ENCODE measurements around the gene SYNGR3.

Gene SYNGR3, protein sequence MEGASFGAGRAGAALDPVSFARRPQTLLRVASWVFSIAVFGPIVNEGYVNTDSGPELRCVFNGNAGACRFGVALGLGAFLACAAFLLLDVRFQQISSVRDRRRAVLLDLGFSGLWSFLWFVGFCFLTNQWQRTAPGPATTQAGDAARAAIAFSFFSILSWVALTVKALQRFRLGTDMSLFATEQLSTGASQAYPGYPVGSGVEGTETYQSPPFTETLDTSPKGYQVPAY

DNA sequence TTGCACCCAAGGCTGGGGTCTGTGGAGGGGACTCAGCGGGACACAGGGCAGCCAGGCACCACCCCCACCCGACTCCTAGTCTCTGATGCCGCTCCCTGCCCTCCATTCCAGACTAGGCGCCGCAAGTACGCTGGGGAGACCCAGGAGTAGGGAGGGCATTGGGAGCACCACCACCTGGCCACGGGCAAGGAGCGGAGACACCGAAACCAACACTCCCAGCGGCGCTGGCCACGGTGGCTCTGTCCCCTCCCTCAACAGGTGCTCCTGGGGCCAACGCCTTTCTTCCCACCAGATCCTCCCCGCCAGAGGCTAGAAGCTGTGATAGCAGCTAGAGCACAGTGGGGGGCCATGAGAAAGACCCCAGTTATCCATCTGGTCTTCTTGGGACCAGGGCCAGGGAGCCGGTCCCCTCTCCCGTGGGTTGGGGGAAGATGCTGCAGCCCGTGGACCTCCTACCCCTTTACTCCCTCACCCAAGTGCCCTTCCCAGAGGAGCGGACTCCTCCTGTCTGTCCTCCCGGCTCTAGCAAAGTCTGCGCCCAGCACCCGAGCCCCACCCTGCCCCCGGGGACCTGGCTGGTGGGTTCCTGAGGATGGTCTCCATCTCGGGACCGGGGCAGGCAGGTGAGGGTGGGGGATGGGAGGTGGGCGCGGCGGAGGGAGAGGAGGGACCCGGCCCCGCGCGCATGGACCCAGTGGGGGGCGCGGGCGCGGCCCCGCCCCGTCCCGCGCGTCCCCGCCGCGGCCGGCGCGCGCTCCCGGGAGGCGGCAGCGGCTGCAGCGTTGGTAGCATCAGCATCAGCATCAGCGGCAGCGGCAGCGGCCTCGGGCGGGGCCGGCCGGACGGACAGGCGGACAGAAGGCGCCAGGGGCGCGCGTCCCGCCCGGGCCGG, at the start of gene SYNGR3:
Gene SYNGR3, plus strand, starts transcription at position 762 of the 892 bp plus-strand sequence. CDS start 133 bp downstream, outside the sequence.
- DNase-seq (ENCODE audit: insufficient read length, low spot score) (no peak), FAIRE-seq (no peak)
- 0 out of 2 replicates have a peak, but pooled peaks have one; percentile 21 for TF ChIP-seq POLR2A (IDR thresholded peaks at IDR 0.05; ENCODE audit: low read depth, low read length)

DNA sequence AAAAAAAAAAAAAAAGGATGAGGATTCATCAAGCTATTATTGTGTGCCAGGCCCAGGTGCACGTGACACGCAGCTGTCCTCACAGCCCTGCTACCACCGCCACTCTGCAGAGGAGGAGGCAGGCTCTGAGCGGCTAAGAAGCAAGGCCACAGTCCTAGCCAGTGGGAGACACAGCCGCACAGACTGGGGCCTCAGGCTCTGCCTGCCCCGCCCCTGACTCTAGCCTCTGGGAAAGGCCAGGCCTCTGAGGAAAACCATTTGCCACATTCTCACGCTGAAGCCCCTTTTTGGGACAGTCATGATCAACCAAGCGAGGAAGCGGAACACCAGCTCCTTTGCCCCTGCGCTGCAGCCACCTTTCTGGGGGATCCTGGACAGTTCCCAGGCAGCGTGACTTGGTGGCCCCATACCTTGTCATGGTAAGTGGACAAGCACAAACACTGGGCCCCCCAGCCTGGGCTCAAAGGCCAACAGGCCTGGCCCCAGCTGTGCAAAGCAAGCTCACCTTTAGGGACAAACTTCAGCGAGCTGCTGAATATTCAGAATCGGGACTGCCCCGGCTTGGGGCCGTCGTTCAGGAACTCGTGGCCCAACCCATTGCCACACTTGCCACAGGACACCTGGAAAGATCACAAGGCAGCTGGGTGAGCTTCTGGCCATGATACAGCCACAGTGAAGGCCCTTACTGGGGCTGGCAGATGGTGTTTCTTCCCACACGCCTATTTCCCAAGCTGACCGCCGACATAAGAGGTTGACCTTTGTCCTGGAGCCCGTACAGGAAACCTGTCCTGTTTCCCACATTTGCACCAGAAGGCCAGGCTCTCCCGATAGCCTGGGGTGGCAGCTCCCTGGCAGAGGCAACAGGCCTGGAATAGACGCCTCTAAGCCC, 49.3 kb upstream of the SYNGR3 start:
- FAIRE-seq = no peak
- no peak for TF ChIP-seq POLR2A (IDR thresholded peaks at IDR 0.05; ENCODE audit: low read depth, low read length)
- DNase-seq (ENCODE audit: insufficient read length, low spot score) = no peak

DNA sequence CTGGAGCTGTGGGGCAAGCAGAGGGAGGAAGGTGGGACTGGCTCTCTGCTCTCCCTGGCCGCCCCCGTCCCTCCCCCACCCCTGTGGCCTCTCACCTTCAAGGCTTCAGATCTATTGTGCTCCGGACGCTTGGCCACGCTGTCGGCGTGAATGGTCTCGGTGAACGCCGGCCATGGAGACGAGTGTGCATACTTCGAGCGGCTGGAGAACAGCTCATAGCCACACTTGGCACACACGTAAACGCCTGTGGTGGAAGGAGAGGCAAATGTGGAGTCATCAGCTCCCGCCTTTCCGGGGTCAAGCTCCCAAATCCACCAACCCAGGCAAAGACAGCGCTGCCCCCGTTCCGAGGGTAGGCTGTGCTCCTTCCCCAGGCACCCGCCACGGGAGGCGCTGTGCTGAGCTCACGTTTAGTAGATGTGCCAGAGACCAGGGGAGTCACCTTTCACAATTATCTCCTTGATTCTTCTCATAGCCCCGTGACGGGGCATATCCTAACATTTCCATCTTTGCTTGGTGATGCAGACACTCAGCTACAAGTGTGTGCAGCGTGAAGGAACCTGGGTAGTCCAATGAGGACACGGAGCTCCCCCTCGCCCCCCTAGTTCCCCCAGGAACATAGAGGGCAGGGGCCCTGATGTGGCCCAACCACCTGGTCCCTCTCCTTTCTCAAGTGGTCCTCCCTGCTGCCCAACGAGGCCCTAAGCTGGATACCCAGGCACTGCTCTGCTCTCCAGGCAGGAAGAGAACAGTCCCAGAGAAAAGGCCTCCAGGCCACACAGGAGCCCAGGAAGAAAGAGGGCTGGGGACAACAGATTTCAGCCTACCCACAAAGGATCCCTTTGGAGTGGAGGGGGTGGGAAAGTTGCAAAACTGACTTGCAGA, 48.4 kb upstream of the SYNGR3 start:
- FAIRE-seq (no peak), DNase-seq (ENCODE audit: insufficient read length, low spot score) (no peak)
- no peak for TF ChIP-seq POLR2A (IDR thresholded peaks at IDR 0.05; ENCODE audit: low read depth, low read length)

DNA sequence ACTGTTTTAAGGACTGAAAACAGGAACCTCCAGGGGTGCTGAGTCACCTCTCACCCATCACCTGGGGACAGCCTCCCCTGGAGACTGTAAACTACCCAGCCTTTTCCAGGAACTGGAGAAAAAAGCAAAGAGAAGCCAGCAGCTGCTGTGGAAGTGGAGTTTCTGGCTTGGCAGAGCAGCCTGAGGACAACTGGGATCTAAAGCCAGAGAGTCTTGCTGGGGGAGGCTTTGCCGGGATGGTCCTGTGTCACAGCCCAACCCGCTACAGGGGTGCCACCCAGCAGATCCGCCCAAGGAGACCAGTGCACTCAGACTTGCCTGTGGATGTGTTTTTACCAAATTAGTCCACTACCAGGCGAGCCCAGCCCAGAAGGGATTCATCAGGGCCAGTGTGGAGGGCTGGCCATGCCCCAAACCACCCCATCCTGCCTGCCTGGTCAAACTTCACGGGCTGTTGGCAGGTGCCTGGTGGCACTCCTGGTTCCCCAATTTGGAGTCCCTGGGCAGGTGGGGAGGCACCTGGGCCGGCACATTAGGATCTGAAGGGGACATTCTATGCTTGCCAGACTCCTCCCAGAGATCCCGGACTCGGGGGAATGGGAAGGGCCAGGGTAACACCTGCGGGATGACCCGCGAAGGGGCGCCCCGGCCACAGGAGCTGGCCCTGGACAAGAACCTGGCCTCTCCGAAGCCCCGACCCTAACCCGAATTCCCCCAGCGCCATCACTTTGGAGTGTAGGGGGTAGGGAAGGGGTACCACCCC, 47.5 kb upstream of the SYNGR3 start:
- TF ChIP-seq POLR2A (IDR thresholded peaks at IDR 0.05; ENCODE audit: low read depth, low read length) = no peak
- no peak for DNase-seq (ENCODE audit: insufficient read length, low spot score)
- FAIRE-seq = no peak

DNA sequence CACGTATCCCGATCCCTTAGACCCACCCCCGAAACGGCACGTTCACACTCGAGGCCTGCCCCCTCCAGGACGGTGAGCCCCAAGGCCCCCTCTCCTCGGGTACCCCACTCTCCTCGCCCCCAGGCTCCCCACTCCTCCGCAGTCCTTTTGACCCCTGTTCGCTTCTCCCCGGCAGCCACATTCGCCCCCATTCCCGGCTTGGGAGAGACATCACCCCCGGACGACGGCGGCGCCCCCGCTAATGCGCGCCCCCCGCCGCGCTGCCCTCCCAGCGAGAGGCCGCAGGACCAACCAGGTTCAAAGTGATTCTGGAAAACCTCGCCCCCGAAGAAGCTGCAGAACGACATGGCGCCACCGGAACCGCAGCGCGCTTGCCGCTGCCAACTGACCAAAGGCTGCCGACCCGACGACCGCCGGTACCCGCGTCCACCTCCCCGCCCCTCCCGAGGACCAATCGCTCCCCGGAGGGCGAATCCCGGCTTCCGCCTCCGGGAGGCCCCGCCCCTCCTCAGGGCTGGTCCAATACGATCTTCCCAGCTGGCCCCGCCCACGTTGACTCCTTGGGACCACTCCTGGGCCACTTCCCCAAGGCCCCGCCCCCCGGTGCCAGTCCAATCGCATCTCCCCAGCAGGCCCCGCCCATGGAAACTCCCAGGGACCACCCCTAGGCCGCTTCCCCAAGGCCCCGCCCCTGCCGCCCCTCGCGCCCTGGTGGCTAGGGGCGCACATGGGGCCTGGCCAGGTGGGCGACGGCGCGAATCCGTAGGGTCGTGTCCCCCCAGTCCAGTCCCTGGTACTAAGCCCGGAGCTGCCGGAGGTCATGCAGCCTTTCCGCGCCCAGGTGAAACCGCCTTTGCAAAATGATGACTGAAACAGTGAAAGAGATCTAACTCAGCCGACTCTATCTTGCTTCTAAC, 46.7 kb upstream of the SYNGR3 start, which contains the start of gene MSRB1:
Gene MSRB1, minus strand, starts transcription at position 390 of the 917 bp plus-strand sequence. Its CDS starts 43 bp downstream, at position 347.
- DNase-seq (ENCODE audit: insufficient read length, low spot score) (peak; percentile 98), FAIRE-seq (peak; percentile 67)
- peak; percentile 91 for TF ChIP-seq POLR2A (IDR thresholded peaks at IDR 0.05; ENCODE audit: low read depth, low read length)

DNA sequence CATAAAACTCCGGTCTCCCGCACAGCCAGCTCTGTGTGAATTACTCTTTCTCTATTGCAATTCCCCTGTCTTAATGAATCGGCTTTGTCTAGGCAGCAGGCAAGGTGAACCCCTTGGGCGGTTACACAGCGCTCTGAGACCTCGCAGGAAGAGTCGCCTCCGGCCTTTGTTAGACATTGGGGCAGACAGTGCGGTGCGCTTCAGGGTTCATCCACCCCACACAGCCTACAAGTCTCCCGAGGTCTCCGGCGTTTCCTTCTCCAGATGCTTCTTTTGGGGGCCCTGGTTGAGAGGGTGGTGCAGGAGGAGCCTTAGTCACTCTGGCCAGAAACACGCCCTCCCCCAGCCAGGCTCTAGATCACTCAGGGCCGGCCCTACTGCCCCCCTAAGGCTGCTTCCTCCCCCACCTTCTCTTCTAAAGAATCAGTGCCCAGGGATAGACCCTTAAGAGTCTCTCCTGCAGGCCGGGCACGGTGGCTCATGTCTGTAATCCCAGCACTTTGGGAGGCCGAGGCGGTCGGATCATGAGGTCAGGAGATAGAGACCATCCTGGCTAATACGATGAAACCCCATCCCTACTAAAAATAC, 45.1 kb upstream of the SYNGR3 start:
- DNase-seq (ENCODE audit: insufficient read length, low spot score) (no peak), FAIRE-seq (no peak)
- no peak for TF ChIP-seq POLR2A (IDR thresholded peaks at IDR 0.05; ENCODE audit: low read depth, low read length)

DNA sequence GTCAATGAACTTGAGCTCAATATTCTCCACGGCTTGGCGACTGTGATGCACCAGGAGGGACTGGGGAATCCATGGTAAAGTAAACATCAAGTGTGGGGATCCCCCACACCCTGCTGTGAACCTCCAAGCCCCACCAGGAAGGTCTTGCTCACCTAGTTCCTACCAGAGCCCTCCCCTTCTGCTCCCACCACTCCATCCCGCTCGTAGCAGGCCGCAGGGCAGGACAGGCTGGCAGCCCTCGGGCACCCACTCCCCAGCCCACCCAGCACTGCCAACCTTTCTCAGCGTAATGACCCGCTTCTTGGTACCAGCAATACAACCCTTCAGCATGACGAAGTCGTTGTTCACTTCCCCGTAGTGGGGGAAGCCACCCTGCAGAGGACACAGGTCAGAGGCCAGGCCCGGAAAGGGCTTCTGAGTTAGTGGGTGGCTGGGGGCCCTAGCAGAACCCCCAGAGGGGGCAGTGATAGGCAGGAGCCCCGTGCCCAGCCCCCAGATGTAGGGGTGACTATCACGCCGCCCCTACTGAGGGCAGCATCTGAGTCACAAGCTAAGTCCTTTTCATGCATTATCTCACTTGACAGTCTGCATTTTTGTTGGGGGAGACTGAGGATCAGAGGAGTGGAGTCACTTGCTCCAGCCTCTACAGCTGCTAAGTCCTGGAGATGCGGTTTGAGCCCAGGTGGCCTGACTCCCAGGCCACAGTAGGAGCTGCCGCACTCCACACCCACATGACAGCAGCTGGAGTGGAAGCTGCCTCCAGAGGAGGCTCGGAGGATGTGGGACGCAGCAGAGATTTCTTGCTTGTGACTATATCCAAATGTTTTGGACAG, 44.0 kb upstream of the SYNGR3 start:
- no peak for TF ChIP-seq POLR2A (IDR thresholded peaks at IDR 0.05; ENCODE audit: low read depth, low read length)
- FAIRE-seq (no peak), DNase-seq (ENCODE audit: insufficient read length, low spot score) (no peak)

DNA sequence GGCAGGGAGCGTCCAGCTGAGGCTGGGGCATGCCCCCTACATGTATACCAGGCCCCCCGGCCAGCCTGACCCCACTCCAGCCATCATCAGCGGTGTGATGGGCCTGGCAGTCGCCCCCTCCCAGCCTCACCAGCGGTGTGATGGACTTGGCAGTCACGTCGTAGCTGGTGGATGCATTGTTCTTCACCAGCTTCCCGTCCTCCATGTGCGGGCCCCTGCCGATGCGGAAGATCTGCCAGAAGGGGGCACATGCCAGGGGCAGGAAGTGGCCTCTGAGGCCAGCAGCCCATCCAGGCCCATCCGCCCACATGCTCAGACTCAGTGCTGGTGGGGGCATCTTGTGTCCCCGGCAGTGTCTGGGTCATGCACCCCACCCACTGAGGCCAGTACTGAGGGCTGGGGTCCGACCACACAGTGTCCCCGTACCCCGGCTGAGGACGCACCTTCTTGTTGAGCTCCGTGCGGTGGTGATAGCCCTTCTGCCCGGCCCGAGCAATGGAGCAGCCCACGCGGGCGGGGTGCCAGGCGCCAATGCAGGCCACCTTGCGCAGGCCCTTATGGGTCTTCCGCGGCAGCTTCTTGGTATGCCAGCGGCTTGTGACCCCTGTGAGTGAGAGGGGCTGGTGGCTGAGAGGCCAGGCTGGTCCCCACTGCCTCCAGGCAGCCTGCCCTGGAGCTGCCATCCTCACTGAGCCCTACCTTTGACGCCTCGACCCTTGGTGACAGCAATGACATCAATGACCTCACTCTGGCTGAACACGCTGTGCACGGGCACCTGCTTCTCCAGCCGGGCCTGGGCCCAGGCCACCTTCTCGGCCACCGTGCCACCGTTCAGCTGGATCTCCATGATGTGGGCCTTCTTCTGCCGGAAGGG, 43.0 kb upstream of the SYNGR3 start:
- DNase-seq (ENCODE audit: insufficient read length, low spot score) (no peak), FAIRE-seq (no peak)
- no peak for TF ChIP-seq POLR2A (IDR thresholded peaks at IDR 0.05; ENCODE audit: low read depth, low read length)

DNA sequence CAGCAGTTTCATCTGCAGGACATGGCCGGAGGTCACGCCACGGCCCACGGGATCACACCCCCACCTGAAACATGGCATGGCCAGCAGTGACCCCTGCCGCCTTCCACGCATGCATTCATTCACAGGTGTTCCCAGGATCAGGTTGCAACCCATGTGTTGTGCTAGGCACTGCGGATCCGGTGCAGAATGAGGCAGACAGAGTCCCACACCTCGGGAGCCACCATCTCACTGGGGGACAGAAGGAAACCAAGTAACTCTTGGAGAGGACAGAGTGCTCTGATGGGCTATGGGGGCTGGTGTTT, 42.5 kb upstream of the SYNGR3 start:
- DNase-seq (ENCODE audit: insufficient read length, low spot score) (no peak), FAIRE-seq (no peak)
- TF ChIP-seq POLR2A (IDR thresholded peaks at IDR 0.05; ENCODE audit: low read depth, low read length) = no peak

Measured in H54 (cell line).